T follicular helper cell (primary cell): ENCODE data around the gene TMEM154.
"Not testable (repeated sequence)": the region's sequence is repeated elsewhere in the genome, so short reads cannot be mapped to it uniquely, and the experiment has no call there.

Experiments
- DNase-seq: peaks from one replicate; pipeline ENCODE4 v3.0.0-alpha.2; 2020; ENCODE audit warnings: low read depth

TMEM154 gene

DNA sequence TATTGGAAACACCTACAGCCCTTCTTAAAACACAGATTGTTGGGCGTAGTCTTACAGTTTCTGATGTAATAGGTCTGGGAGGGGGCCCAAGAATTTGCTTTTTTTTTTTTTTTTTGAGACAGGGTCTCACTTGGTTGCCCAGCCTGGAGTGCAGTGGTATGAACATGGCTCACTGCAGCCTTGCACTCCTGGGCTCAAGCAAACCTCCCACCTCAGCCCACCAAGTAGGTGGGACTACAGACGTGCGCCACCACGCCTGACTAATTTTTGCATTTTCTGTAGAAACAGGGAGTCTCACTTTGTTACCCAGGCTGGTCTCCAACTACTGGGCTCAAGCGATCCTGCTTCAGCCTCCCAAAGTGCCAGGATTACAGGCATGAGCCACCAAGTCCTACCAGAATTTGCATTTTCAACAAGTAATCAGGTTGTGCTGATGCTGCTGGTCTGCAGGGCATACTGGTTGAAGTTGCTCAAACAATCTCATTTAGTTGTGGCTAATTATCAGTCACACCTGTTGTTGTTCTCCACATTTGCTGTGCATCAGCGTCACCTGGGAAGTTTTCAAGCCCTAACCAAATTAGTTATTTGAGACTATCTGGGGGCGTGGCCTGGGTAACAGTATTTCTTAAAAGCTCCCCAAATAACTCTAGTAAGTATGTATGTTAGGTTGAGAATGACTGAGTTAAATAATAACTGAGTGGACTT lies 14.0 kb downstream of the TMEM154 start:
- DNase-seq = no peak

DNA sequence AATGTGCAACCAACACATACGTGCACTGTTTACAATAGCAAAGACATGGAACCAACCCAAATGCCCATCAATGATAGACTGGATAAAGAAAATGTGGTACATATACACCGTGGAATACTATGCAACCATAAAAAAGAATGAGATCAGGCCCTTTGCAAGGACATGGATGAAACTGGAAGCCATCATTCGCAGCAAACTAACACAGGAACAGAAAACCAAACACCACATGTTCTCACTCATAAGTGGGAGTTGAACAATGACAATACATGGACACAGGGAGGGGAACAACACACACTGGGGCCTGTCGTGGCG lies 15.8 kb downstream of the TMEM154 start:
- DNase-seq = not testable (repeated sequence)

DNA sequence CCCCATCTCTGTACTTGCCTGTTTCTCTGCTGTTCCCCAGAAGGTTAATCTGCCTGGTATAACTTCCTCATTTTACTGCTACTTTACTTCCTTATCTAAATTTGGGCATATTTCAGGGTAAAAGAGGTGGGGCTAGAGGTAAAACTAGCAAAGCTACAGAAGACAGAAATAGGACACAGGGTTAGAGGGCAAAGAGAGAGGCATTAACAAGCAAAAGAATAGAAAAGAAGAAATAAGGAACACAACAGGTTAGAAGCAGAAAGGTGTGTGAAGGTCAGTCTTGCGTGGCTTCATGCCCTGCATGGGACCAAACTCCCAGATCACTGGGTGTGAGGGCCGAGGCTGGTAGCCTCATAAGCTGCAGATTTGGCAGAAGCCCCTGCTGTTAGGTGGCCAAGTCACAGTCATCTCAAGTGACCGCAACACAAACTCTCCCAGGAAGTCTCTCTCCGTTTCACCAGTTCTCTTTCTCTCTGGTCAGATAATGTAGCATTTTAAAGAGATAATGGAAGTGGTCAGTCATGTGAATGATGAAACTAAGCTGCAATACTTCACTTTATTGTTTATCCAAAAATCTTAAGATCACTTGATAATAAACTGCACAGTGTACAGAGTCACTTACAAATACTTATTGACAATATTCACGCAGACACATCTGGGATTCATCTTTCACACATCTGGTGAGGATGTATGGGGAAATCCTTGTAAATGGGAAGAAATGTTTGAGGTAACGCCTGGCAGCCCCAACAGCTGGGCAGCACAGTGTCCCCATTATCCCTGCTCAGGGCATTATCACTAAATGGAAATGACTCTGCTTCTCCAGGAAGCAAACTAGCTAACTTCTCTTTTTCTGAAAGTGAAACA lies 16.4 kb downstream of the TMEM154 start:
- no peak for DNase-seq

DNA sequence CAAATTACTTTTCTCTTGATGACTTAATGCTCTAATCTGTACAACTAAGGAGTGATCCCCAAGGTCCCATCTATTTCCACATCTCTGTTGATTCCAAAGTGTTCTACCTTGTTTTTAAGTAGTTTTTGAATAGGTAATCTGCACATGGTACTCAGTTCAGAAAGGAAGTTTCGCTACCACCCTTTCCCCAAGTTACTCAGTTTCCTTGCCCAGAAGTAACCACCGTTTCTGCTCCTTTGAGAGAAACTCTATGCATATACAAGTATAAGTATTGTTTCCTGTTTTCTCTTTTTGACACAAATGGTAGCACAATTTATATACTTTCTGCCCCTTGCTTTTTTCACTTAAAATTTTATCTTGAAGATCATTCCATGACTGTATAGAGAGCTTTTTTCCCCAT lies 18.1 kb downstream of the TMEM154 start:
- DNase-seq = no peak

DNA sequence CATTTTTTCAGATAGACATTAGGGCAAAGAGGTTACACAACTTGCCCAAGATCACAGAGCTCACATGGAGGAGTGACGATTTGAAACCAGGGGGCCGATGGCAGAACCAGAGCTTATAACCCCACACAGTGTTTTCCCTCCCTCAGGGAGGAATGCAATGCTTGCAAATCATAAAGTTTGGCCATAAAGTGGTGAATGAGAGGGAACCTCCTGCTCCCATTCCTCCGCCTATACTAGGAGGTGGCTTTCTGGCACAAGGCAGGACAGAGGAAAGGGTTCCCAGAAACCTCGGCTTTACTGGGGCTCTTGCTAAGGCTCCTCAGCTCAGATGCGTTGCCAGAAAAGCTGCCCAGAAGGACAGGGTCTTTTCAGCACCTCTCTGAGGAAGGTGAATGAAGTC lies 19.3 kb downstream of the TMEM154 start:
- DNase-seq = no peak

DNA sequence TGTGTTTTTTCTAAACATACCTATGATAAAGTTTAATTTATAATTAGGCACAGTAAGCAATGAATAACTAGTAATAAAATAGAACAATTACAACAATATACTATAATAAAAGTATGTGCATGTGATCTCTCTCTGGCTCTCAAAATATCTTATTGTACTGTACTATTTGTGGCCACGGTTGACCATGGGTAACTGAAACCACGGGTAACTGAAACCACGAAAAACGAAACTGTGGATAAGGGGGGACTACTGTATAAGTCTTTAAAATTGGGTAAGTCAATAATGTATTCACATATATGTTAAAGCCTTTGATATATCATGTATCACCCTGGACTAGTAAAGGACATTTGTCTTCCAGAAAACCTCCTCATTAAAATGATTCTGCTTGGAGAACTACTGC lies 20.0 kb downstream of the TMEM154 start:
- DNase-seq = no peak

DNA sequence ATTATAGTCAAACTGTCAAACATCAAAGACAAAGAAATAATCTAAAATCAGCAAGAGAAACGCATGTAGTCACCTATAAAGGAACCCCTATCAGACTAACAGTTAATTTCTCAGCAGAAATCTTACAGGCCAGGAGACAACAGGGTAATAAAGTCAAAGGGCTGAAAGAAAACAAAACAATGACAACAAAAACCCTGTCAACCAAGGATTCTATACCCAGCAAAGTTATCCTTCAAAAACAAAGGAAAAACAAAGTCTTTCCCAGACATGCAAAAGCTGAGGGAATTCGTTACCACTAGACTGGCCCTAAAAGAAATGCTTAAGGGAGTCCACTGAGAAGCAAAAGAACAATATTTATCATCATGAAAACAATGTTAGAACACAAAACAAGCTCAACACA lies 22.1 kb downstream of the TMEM154 start:
- no peak for DNase-seq

DNA sequence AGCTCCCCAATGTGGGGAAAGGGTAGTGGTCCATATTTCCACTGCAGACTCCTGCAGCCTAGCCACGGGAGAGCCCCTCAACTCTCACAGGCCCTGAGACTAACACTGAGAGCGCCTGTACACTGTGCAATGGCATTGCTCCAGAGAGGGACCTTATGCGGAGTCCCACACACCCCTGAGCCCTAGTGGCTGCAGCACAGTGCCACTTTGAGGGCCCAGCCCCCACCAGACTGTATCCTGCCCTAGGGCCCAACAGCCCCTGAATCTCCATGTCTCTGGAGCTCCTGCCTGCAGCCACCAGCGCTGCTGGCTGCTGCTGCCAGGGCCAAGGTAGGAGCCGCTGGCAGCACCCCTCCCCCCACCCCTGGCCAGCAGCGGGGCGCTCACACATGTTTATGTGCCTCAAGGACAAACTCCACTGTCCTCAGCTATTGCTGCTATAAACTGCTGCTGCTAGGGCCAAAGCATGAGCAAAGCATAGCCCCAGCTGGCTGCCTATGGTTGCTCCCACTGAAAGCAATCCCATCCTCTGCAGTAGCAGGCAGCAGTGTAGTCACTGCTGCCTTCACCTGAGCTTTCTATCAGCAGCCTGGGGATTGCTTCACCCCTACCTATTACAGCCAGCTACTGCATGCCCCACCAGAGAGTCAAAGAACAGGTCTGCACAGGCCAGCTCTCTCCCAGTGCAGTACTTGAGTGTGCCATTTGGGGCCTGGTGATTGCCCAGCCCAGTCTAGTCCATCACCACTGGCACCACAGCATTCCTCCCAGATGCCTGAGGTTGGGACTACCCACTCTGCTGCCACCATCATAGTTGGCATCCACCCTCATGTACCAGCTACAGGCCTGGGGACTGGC lies 24.3 kb downstream of the TMEM154 start:
- no peak for DNase-seq

DNA sequence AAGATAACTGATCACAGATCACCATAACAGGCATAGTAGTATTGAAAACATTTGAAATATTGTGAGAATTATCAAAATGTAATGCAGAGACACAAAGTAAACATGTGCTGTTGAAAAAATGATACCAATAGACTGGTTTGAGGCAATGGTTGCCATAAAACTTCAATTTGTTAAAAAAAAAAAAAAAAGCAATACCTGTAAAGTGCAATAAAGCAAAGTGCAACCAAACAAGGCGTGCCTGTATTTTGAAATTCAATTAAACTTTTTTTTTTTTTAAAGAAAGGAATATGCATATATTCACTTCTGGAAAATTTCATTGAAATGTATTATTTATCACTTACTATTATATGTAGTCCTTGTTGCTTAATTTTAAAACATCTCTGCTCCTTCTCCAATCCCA lies 27.7 kb downstream of the TMEM154 start:
- no peak for DNase-seq

DNA sequence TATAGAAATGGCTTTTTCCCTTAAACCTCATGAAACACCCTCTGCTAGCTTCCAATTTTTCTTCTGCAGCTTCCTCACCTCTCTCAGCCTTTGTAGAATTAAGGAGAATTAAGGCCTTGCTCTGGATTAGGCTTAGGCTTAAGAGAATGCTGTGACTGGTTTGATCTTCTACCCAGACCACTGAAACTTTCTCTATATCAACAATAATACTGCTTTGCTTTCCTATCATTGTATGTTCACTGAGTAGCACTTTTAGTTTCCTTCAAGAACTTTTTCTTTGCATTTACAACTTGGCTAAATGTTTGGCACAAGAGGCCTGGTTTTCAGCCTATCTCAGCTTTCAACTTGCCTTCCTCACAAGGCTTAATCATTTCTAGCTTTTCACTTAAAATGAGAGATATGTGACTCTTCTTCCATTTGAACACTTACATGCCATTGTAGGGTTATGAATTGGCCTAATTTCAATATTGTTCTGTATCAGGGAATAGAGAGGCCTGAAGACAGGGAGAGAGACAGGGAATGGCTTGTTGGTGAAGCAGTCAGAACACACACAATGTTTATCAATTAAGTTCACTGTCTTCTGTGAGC lies 28.2 kb downstream of the TMEM154 start:
- no peak for DNase-seq

DNA sequence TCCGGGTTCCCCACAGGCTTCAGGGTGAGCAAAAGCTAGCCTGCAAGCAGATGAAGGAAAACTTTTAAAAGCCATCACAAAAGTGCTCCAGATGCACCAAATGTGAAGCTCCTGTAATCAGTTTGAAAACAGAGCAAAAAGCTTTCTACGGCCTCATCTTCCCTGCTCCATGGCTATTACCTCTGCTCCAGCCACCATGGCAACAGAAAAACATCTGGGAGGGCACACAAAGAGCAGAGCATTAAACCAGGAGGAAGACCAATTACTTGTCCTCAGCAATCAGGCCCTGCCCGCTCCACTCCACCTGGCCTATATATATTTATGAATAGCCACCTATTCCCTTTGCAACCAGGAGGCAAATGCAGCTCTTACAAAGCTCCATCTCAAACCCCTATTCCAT lies 33.6 kb downstream of the TMEM154 start:
- DNase-seq = no peak

DNA sequence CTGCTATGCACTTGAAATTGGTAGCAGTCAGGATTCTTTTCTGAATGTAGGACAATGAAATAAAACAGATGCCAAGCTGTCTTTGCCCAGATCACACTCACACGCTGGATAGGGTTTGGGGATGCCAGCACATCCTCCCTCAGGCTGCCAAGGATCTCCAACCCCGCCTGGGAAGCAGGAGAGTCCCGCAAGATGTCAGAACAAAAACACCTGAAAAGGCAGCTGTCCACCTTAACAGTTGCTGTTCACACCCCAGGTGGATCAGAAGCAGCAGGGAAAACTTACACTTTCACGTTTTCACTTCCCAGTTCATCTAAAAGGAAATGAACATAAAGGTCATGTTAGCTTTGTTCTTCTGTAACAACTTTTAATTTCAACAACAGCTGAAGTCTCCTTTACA lies 35.7 kb downstream of the TMEM154 start:
- DNase-seq = no peak

DNA sequence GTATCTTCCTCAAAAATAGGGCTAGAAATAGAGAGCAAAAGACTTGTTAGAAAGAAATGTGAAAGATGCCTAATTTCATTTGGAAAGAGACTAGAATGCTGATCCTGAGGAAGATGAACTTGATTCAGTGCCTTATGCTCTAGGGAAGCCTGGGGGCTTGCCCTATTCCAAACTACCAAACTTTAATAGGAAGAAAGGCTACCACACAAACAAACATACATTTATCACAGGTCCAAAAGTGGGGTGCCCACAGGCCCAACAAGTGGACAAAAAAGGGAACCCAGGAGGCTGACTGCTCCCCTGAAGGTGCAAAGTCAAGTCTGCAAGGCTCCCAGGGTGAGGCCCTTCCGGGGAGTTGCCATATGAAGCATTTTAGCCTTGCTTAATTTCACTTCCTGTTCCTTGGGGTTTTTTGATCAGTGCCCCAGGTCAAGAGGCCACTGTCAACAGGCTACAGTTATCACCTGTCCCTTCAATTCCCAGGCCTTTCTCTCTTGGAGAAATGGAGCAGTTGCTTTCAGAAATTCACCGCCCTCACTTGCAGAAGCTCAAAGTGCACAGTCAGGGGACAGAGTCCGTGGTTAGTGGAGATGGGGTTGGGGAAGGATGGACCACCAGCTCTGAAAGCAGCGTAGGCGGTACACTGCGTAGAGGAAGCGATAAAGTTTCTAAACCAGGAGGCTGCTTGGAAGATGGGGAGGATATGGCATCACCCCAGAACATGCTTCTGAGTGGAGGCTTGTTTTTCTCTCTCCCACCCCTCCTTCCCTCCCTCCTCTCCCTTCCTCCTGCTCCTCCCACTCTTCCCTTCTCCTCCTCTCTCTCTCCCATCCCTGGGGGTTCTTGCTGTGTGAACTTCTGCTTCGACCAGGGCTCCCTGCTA lies 36.4 kb downstream of the TMEM154 start:
- no peak for DNase-seq

DNA sequence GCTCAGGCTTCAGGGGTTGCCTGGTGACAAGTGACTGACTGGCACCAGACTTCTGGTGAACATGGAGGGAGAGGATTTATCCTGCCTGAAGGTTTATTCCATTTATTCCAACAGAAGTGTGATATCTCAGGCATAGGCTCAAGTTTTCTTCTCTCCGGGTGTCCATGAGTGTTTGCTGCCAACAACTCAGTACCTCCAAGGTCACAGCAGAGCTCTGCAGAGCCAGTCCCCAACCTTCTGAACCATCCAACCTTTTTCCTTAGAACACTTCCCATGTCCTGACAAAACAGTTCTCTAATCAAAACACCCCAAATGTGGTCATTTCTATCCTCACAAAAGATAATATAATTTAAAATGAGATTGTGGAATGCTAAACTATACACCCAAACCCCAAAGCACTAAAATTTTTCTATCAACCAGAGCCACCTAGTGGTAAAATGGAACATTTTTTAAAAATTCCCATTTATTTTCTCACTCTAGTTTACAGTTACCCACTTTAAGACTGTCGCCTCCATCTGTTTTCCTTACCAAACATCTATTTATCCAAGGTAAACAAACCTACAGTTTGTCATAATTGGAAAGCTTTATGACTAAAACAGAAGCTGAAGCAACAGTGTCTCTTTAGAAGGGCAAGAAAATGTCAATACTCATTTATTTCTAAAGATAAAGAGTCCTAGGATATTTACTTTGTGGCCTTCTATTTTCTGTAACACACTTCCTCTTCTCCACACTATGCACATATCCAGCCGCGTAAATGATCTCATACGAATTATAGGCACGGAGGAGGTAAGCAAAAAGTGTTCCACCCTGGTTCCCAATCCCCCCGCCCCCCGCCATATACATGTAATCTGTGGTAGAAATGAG lies 39.5 kb downstream of the TMEM154 start:
- no peak for DNase-seq

DNA sequence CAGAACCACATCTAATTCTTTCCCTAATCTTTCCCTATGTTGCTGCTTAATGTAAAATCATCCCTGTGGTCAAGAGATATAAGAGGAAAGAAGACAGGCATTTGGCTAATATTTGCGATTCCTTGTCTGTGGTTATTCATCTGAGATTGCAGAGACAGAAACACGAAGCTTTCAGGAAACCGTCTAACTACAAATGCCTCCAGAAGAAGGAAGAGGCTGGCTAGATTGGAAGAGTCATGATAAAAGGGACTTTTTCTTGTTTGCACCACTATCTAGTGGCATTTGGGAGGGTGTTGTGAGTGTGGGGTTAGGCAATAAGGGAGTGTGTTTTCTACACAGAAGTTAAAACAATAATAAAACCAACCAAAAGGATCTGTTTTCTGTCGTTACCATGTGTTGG lies 43.9 kb downstream of the TMEM154 start:
- DNase-seq = no peak

DNA sequence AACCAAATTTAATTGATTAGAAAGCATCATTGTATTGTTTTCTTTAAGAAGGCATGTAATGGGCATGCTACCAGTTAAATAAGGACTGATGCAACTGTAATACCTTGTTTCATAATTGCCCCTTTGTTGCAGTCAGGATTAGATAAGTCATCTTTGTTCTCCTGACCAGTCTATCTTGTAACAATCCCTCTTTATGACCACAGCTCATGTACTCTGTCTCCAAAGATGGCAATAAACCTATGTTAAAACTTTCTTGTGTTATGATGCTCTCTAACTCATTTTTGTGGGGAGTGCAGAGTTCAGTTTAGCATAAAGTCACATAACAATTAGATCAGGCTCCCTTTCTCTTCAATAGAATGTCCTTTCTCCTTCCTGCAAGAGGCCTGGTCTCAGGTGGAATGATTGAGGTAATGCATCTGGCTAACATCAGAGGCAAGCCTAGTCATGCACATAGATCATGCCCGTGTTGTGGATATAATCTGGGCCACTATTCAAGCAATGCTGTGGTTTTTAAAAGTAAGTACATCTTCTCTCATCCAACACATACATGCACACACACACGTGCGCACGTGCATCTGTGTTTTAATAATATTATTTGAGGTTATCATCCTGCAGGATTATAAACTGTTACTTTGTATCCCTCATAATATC lies 45.6 kb downstream of the TMEM154 start:
- no peak for DNase-seq

DNA sequence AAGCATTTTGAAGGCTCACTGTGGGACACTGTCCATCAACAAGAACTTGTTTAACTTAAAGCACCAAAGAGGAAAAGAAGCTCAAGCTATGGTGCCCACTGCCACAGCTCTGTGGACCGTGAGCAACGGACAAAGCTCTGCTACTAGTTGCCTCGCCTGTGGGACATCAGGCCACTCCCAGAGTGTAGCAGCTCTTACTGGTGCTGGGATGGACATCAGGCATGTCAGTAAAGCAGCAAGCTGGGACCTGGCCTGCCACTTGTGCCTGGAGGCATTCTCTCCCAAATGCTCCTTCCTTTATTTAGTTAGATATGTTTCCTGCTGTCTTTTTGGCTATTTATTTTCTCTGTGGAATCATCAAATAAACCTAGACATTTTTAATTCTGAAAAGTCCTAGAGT lies 46.7 kb downstream of the TMEM154 start:
- DNase-seq = no peak

DNA sequence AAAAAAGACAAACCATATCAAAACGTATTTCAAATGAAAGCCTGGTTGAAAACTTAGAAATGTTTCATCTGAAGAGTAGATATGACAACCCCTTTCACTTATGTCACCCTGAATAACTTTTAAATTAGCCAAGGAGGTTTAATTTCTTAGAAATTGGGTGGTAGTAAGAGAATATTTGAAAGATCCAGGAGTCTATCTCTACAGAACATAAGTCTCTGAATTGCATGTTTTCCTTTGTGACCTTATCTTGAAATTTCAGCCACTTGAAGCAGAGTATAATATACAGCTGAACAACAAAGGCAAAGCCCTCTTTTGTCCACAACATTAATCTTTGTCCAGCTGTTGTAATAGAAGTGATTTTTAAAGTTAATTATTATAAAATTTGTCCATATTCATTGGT lies 49.5 kb downstream of the TMEM154 start:
- no peak for DNase-seq

DNA sequence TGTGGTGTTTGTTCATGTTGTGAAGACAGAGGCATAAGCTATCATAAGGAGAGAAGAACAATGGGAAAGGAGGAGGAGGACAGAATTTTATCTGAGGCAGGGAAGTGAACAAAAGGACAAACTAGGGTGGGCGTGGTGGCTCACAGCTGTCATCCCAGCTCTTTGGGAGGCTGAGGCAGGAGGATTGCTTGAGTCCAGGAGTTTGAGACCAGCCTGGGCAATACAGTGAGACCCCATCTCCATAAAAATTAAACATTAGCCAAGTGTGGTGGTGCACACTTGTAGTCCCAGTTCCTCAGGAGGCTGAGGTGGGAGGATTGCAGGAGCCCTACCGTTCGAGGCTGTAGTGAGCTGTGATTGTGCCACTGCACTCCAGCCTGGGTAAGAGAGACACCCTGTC lies 49.9 kb downstream of the TMEM154 start:
- no peak for DNase-seq

DNA sequence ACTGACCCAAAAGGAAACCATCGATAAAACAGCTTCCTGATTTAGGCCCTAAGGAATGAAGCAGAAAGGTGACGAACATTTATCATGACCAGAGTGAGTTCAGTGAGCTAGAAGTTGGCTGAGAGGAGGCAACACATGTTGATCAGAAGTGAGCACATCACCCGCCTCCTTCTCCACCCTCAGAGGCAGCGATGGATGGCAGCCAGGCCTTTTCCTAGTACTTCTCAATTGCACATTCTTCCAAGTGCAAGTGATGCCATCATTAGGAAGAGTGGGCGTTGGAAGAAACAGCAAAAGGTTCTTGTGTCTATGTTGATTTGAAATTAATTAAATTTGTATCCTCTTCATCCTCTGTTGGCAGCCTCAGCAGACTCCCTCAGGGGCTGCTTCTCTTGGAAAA lies 51.7 kb downstream of the TMEM154 start:
- DNase-seq = no peak
